Keratinocyte (primary cell): Measurements from ENCODE around the gene TMED6. TPM values are rescaled to one million over a fixed set of nuclear protein-coding genes. Genes with fewer than 3 reads are reported as not detected.

ENCODE experiments used
- DNase-seq: peaks from one replicate; pipeline ENCODE4 v3.0.0-alpha.2; 2011; ENCODE audit warnings: low read depth, missing footprints, low spot score
- FAIRE-seq: peaks from 2 replicates; lab custom pipeline; 2011; peaks lifted over from hg19 to GRCh38; lab: Jason Lieb, UNC
- H2AFZ ChIP-seq: 2 replicates; pipeline ENCODE4 v1.6.0; 2012; ENCODE audit warnings: low read length, control low read depth, inconsistent platforms; ENCODE audit not compliant: control insufficient read depth
- H3K27ac ChIP-seq: 2 replicates; pipeline ENCODE4 v1.5.1; 2011; ENCODE audit warnings: low read length; ENCODE audit not compliant: control insufficient read depth, insufficient read depth
- H3K27me3 ChIP-seq: 3 replicates; pipeline ENCODE4 v1.6.0; 2011; ENCODE audit warnings: low read length; ENCODE audit not compliant: control insufficient read depth, insufficient read depth; ENCODE audit errors: extremely low read depth
- H3K36me3 ChIP-seq, 2 experiments: 2 replicates in 1 of 2; 3 replicates in 1 of 2; pipeline ENCODE4 v1.5.1; 2011; ENCODE audit warnings: low read length in 2 of 2, mild to moderate bottlenecking in 1 of 2; ENCODE audit not compliant: control insufficient read depth in 2 of 2, insufficient read depth in 2 of 2; ENCODE audit errors: extremely low read depth in 1 of 2
- H3K4me1 ChIP-seq: 3 replicates; pipeline ENCODE4 v1.5.1; 2011; ENCODE audit warnings: low read length; ENCODE audit not compliant: control insufficient read depth, insufficient read depth; ENCODE audit errors: extremely low read depth
- H3K4me2 ChIP-seq: 3 replicates; pipeline ENCODE4 v1.6.0; 2011; ENCODE audit warnings: low read depth, low read length; ENCODE audit not compliant: control insufficient read depth, insufficient read depth; ENCODE audit errors: extremely low read depth
- H3K4me3 ChIP-seq, 3 experiments: fragments of 200-600 bp in 1 of 3; sonication (generic) in 1 of 3; 2 replicates in 2 of 3; 3 replicates in 1 of 3; pipeline ENCODE4 v1.5.1; 2011 to 2016; ENCODE audit warnings: low read length in 3 of 3, mild to moderate bottlenecking in 3 of 3, control low read depth in 2 of 3, inconsistent platforms in 1 of 3, low read depth in 1 of 3, mixed read lengths in 1 of 3, mixed run types in 1 of 3, moderate library complexity in 1 of 3; ENCODE audit not compliant: control insufficient read depth in 2 of 3, insufficient read depth in 2 of 3; ENCODE audit errors: extremely low read depth in 1 of 3
- H3K79me2 ChIP-seq: 2 replicates; pipeline ENCODE4 v1.6.0; 2012; ENCODE audit warnings: low read length; ENCODE audit not compliant: control insufficient read depth, insufficient read depth
- H3K9ac ChIP-seq: 3 replicates; pipeline ENCODE4 v1.6.0; 2011; ENCODE audit warnings: low read length; ENCODE audit not compliant: control insufficient read depth, insufficient read depth; ENCODE audit errors: extremely low read depth
- H3K9me1 ChIP-seq: 3 replicates; pipeline ENCODE4 v1.6.0; 2011; ENCODE audit warnings: low read length; ENCODE audit not compliant: control insufficient read depth, insufficient read depth; ENCODE audit errors: extremely low read depth
- H3K9me3 ChIP-seq: 2 replicates; pipeline ENCODE4 v1.5.1; 2012; ENCODE audit warnings: low read depth, low read length; ENCODE audit not compliant: control insufficient read depth
- H4K20me1 ChIP-seq: 3 replicates; pipeline ENCODE4 v1.6.0; 2011; ENCODE audit warnings: low read length; ENCODE audit not compliant: control insufficient read depth, insufficient read depth; ENCODE audit errors: extremely low read depth
- CTCF ChIP-seq, 3 experiments: IDR thresholded peaks in 1 of 3; conservative IDR thresholded peaks in 1 of 3; optimal IDR thresholded peaks in 1 of 3; 2 replicates in 2 of 3; 3 replicates in 1 of 3; pipeline versions ENCODE3 to v1.5.1; 2011; ENCODE audit warnings: low read length in 3 of 3, mild to moderate bottlenecking in 3 of 3, moderate library complexity in 2 of 3, control low read depth in 1 of 3, inconsistent platforms in 1 of 3; ENCODE audit not compliant: insufficient read depth in 2 of 3; ENCODE audit errors: extremely low read depth in 1 of 3
- EZH2 ChIP-seq: IDR thresholded peaks from one replicate; pipeline ENCODE4 v1.6.1; 2012; ENCODE audit warnings: inconsistent platforms, mild to moderate bottlenecking, low read length, moderate library complexity
- dilution Hi-C: fragments of 300-500 bp; cut with MboI; formaldehyde crosslinking; loops from one replicate; pipeline ENCODE4 v1.7.0; 2020; ENCODE audit warnings: low sequenced_read_pairs; ENCODE audit not compliant: extremely low pct_ligation_motif_present
- polyA plus RNA-seq, 5 experiments: library from polyadenylated mRNA; depleted of rRNA in 3 of 5; stranded (reverse) in 3 of 5; stranded (forward) in 1 of 5; unstranded in 1 of 5; fragments of >200 nt; gene quantifications; 1 replicate in 1 of 5; 2 replicates in 3 of 5; 3 replicates in 1 of 5; pipeline versions ENCODE4 v1.2.1 to v1.2.3, GENCODE V29; 2011 to 2012; ENCODE audit warnings: missing spikeins in 2 of 5, low read depth in 1 of 5, low replicate concordance in 1 of 5

The TMED6 gene
- polyA plus RNA-seq, 1 donor (not counting 4 experiments of a cell fraction or from before 2014, with no cell fraction given): 0.09 TPM

DNA sequence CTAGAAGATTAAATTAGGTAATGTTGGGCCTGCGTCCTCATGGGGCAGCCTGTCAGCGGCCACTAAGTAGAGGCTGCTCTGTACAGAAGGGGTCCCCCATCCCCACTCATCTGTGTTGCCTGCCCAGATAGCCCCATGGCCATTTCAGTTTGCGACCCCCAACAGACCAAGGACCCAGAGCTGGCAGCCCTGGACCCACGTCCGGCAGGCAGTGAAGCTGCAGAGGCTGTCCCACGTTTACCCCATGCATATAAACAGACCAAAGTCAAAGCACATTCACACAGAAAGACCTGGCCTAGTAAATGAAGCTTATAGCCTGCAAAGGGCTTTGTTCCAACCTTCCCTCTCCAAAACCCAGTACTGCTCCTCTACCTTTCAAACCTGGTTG lies 25.8 kb downstream of the TMED6 start:
- peaks cover 13% of the 10 kb centered on the region for H4K20me1 ChIP-seq
- FAIRE-seq: no peak
- dilution Hi-C loops: no loop called here
- H3K4me1 ChIP-seq: peaks cover 15% of the 10 kb centered on the region
- H3K27me3 ChIP-seq: no peaks in the 10 kb centered on the region
- no peaks in the 10 kb centered on the region for H3K9me3 ChIP-seq
- no peak overlapping the region for H3K4me3 ChIP-seq
- DNase-seq: no peak
- H3K79me2 ChIP-seq: peaks cover 76% of the 10 kb centered on the region
- peaks cover 30 to 50% of the 10 kb centered on the region in 2 experiments for H3K36me3 ChIP-seq
- H3K4me2 ChIP-seq: no peak overlapping the region
- H3K9me1 ChIP-seq: no peaks in the 10 kb centered on the region
- H2AFZ ChIP-seq: no peak overlapping the region
- TF ChIP-seq EZH2 (no peak), CTCF (optimal IDR thresholded peaks at IDR 0.05 in 1 of 3, IDR thresholded peaks at IDR 0.05 in 1 of 3, conservative IDR thresholded peaks at IDR 0.05 in 1 of 3; ENCODE audit: extremely low read depth in 1 of 3, insufficient read depth in 2 of 3, low read length in 3 of 3) (no peak)
- no peak overlapping the region for H3K9ac ChIP-seq
- no peak overlapping the region for H3K27ac ChIP-seq

DNA sequence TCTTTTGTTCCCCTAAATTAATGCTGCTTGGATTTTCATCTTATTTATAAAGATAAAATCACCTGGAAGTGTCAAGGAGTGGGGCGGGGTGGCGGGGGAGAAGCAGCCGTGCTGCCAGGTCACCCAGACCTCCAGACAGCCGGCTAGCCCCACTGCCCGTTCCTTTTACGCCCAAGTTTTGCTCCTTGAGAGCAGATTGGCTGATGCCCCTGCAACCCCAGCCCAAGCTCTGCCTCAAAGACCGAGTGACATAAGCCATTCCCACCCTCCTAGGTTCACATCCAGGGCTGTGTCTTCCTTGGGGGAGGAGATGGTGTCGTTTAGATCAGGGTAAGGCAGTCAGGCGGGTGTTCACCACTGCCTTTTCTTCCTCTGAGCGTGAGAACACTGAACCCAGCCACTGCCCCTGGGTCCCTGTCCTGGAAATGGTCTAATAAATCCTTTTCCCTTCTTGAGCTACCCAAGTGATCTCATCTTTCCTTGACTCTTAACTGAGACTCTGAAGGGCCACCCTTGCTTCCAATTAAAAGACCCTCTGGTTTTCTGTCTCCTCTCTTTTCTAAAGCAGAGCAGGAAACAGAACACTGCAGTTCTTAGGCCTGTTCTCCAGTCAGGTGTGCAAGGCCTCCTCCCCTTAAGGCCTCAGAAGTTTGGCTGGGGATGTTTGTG lies 26.9 kb downstream of the TMED6 start:
- Histone ChIP-seq H3K36me3 (peaks cover 40 to 60% of the 10 kb centered on the region in 2 experiments), H3K4me2 (no peak overlapping the region), H3K9me1 (no peaks in the 10 kb centered on the region), H3K4me1 (peaks cover 15% of the 10 kb centered on the region), H3K27ac (no peak overlapping the region), H3K4me3 (no peak overlapping the region), H3K9ac (no peak overlapping the region), H2AFZ (no peak overlapping the region), H4K20me1 (peaks cover 13% of the 10 kb centered on the region), H3K79me2 (peaks cover 75% of the 10 kb centered on the region), H3K9me3 (no peaks in the 10 kb centered on the region), H3K27me3 (no peaks in the 10 kb centered on the region)
- dilution Hi-C loops: no loop called here
- DNase-seq (no peak), FAIRE-seq (no peak)
- TF ChIP-seq CTCF (optimal IDR thresholded peaks at IDR 0.05 in 1 of 3, IDR thresholded peaks at IDR 0.05 in 1 of 3, conservative IDR thresholded peaks at IDR 0.05 in 1 of 3; ENCODE audit: extremely low read depth in 1 of 3, insufficient read depth in 2 of 3, low read length in 3 of 3) (no peak), EZH2 (no peak)
